Activated CD4-positive, alpha-beta memory T cell treated with anti-CD3 and anti-CD28 coated beads for 36 hours (primary cell): ENCODE measurements around the gene CSNK1A1L. TPM values are rescaled to one million over a fixed set of nuclear protein-coding genes. Genes with fewer than 3 reads are reported as not detected.

Experiments
- CTCF ChIA-PET: fragments of 350-600 bp; sonication (Branson Sonifier 250); formaldehyde crosslinking; loops from one replicate; lab custom pipeline; 2021; ENCODE audit warnings: antibody characterized with exemption, inconsistent platforms; lab: Charles Lee
- POLR2A ChIA-PET: fragments of 350-600 bp; sonication (Branson Sonifier 250); formaldehyde crosslinking; loops from one replicate; lab custom pipeline; 2021; ENCODE audit warnings: antibody characterized with exemption; lab: Charles Lee
- DNase-seq: peaks from one replicate; pipeline ENCODE4 v3.0.0-alpha.2; 2020
- H3K27ac Mint-ChIP-seq: one replicate; pipeline ENCODE4 v1.8.0; 2021; ENCODE audit warnings: mixed read lengths
- H3K27me3 Mint-ChIP-seq: one replicate; pipeline ENCODE4 v1.8.0; 2021; ENCODE audit warnings: mixed read lengths
- H3K36me3 Mint-ChIP-seq: one replicate; pipeline ENCODE4 v1.8.0; 2021; ENCODE audit warnings: mixed read lengths
- H3K4me1 Mint-ChIP-seq: one replicate; pipeline ENCODE4 v1.8.0; 2021; ENCODE audit warnings: low read depth, mixed read lengths
- H3K4me3 Mint-ChIP-seq: one replicate; pipeline ENCODE4 v1.8.0; 2021; ENCODE audit warnings: mild to moderate bottlenecking, mixed read lengths
- H3K9me3 Mint-ChIP-seq: one replicate; pipeline ENCODE4 v1.8.0; 2021; ENCODE audit warnings: mixed read lengths
- intact Hi-C: fragments of 100-400 bp; cut with micrococcal nuclease; formaldehyde crosslinking; loops from one replicate; pipeline ENCODE4 v1.15.1; 2023
- total RNA-seq, 2 experiments: library from RNA; stranded (reverse); gene quantifications; one replicate each; pipeline ENCODE4 v1.2.3, GENCODE V29; 2021

Gene CSNK1A1L
- total RNA-seq, 2 experiments from 2014 or later = not detected

DNA sequence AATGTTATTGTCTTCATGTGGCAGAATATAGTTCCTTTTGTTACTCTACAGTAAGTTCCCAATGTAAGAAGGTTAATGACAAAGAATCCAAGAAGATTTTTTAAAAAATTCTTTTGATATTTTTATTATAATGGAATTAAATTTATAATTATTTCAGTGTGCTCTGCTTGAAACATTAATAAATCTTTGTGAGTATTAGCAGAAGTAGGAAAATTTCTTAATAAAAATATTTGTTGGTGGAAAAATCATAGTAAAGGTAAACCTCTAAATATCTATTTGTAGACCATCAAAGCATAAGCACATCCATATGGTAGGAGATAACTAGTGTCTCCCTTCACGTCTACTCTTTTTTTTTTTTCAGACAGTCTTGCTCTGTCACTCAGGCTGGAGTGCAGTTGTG is 4.3 kb downstream of the CSNK1A1L start:
- no peaks in the 10 kb centered on the region for H3K27me3 Mint-ChIP-seq
- ChIA-PET POLR2A (no interaction called here), CTCF (no interaction called here)
- H3K4me3 Mint-ChIP-seq = no peak overlapping the region
- H3K9me3 Mint-ChIP-seq = no peaks in the 10 kb centered on the region
- H3K36me3 Mint-ChIP-seq = no peaks in the 10 kb centered on the region
- intact Hi-C loops = no loop called here
- H3K27ac Mint-ChIP-seq = no peak overlapping the region
- H3K4me1 Mint-ChIP-seq = peaks cover 8% of the 10 kb centered on the region
- DNase-seq = no peak

DNA sequence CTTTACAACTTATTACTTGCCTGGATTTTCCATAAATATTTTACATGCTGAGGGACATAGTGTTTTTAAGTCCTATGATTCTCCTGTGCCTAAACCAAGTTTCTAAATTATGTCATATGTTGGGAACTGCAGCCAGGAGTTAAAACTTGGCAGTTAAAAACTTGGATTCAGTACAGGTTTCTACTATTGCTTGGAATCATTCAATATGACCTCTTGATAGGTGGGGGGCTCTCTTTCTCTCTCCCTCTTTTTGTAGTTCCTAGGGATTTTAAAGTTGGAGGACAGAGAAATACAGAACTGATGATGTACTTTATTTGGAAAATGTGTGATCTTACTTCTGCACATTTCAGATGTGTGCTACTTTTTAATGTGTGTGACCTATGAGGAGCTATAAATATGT is 4.7 kb downstream of the CSNK1A1L start:
- Mint-ChIP-seq H3K9me3 (no peaks in the 10 kb centered on the region), H3K27ac (no peak overlapping the region), H3K4me3 (no peak overlapping the region), H3K36me3 (no peaks in the 10 kb centered on the region), H3K4me1 (peaks cover 8% of the 10 kb centered on the region), H3K27me3 (no peaks in the 10 kb centered on the region)
- POLR2A ChIA-PET = no interaction called here
- intact Hi-C loops = no loop called here
- CTCF ChIA-PET = no interaction called here
- no peak for DNase-seq

DNA sequence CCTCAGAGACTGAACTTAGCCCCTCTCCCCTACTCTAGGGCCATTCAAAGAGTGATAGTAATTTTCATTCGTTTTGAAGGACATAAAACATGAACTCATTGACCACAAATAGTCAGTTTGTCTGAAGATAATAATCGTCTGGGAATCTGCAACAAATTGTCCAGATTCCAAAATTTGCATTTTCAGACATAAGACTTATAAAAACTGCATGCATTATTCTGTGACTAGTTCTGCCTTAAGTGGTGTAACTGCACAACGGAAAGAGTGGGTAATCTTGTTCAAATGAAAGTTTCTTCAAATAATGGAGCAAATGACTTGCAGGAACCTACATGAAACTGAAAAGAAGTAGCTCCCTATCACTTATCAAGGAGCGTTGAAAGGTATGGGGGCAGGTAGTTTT is 8.4 kb downstream of the CSNK1A1L start:
- ChIA-PET POLR2A (no interaction called here), CTCF (no interaction called here)
- Mint-ChIP-seq H3K4me1 (peaks cover 8% of the 10 kb centered on the region), H3K9me3 (no peaks in the 10 kb centered on the region), H3K27ac (no peak overlapping the region), H3K4me3 (no peak overlapping the region), H3K27me3 (no peaks in the 10 kb centered on the region), H3K36me3 (no peaks in the 10 kb centered on the region)
- intact Hi-C loops = no loop called here
- no peak for DNase-seq

DNA sequence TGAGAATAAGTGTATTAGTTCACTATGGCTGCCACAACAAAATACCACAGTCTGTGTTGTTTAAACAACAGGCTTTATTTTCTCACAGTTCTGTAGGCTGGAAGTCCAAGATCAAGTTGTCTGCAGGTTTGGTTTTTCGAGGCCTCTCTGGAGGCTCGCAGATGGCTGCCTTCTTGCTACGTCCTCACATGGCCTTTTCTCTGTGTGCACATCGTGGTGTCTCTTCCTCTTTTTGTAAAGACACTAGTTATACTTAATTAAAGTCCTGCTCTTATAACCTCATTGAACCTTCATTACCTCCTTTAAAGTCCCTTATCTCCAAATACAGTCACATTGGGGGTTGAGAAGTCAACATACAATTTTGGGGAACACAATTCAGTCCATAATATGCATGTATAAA is 10.6 kb downstream of the CSNK1A1L start:
- H3K9me3 Mint-ChIP-seq = no peaks in the 10 kb centered on the region
- H3K27me3 Mint-ChIP-seq = no peaks in the 10 kb centered on the region
- no peak overlapping the region for H3K4me3 Mint-ChIP-seq
- ChIA-PET POLR2A (no interaction called here), CTCF (no interaction called here)
- no peak for DNase-seq
- H3K36me3 Mint-ChIP-seq = no peaks in the 10 kb centered on the region
- no peak overlapping the region for H3K27ac Mint-ChIP-seq
- H3K4me1 Mint-ChIP-seq = peaks cover 8% of the 10 kb centered on the region
- intact Hi-C loops = no loop called here

DNA sequence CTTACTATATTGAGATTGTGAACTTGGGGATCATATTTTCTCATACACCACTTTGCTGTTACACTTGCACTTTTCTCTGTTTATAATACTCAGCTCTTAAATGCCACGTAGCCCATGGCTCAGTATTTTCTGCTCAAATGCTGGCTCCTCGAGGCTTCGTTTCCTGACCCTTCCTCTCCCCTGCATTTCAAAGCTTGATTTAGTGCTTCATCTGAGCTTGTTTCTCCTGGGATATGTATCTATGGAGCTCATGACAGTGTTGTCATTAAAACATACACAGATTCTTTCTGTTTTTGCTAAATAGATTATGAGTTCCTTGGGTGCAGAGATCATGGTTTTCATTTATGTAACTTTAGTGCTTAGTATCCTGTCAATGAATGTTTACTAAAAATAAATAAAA is 11.4 kb downstream of the CSNK1A1L start:
- ChIA-PET POLR2A (no interaction called here), CTCF (no interaction called here)
- Mint-ChIP-seq H3K9me3 (no peaks in the 10 kb centered on the region), H3K4me3 (no peak overlapping the region), H3K27me3 (peaks cover 4% of the 10 kb centered on the region), H3K36me3 (no peaks in the 10 kb centered on the region), H3K4me1 (peaks cover 8% of the 10 kb centered on the region), H3K27ac (no peak overlapping the region)
- DNase-seq = no peak
- intact Hi-C loops = no loop called here

DNA sequence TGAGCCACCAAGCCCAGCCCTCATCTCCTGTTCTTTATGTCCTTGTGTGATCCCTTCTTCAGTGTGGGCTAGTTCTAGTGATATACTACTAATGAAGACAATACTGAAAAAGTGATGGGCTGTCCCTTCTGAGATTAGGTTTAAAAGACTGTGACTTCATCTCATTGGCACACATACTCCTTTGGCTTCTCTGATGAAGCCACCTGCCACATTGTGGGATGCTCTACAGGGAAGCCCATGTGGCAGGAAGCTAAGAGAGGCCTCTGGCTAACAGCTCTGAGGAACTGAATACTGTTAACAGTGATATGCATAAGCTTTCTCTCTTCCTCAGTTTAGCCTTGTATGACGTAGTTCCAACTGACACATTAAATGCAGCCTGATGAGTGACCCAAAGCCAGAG is 13.6 kb downstream of the CSNK1A1L start:
- H3K9me3 Mint-ChIP-seq = no peaks in the 10 kb centered on the region
- no peaks in the 10 kb centered on the region for H3K36me3 Mint-ChIP-seq
- no peaks in the 10 kb centered on the region for H3K4me1 Mint-ChIP-seq
- ChIA-PET POLR2A (no interaction called here), CTCF (no interaction called here)
- intact Hi-C loops = no loop called here
- DNase-seq = no peak
- H3K4me3 Mint-ChIP-seq = no peak overlapping the region
- no peak overlapping the region for H3K27ac Mint-ChIP-seq
- H3K27me3 Mint-ChIP-seq = peaks cover 4% of the 10 kb centered on the region

DNA sequence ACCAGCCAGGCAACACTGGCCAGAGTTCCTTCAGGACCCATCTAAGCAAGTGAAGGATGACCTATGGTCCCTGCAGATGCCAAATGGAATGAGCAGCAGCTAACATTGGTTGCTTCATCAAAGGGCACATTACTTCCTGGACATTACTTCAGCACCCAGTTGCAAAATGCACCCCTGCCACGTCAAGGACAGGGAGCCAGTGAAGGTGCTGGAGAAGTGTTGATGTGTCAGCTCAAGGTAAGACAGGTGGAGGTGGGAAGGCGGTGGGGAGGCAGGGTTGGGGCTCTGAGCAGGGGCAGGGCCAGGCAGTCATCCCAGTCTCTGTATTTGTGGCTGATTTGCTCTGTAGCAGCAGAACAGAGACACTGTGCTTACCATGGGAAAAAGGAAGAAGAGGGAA is 14.6 kb downstream of the CSNK1A1L start:
- Mint-ChIP-seq H3K4me1 (no peaks in the 10 kb centered on the region), H3K9me3 (no peaks in the 10 kb centered on the region), H3K27me3 (peaks cover 4% of the 10 kb centered on the region), H3K4me3 (no peak overlapping the region), H3K36me3 (no peaks in the 10 kb centered on the region), H3K27ac (no peak overlapping the region)
- intact Hi-C loops = no loop called here
- no peak for DNase-seq
- CTCF ChIA-PET = no interaction called here
- POLR2A ChIA-PET = no interaction called here

DNA sequence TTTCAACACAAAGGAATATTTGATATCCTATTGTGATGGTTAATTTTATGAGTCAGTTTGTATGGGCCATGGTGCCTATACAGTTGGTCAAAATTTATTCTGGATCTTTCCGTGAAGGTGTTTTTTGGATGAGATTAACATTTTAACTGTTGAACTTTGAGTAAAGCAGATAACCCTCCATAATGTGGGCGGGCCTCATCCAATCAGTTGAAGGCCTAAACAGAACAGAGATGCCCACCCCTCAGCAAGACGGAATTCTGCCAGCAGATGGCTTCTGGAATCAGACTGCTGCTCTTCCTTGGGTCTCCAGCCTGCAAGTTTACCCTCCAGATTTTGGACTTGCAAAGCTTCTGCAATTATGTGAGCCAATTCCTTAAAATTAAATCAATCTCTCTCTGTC is 16.0 kb downstream of the CSNK1A1L start:
- Mint-ChIP-seq H3K9me3 (no peaks in the 10 kb centered on the region), H3K4me1 (no peaks in the 10 kb centered on the region), H3K36me3 (no peaks in the 10 kb centered on the region), H3K27ac (no peak overlapping the region), H3K4me3 (no peak overlapping the region), H3K27me3 (peaks cover 4% of the 10 kb centered on the region)
- no peak for DNase-seq
- intact Hi-C loops = no loop called here
- CTCF ChIA-PET = no interaction called here
- POLR2A ChIA-PET = no interaction called here

DNA sequence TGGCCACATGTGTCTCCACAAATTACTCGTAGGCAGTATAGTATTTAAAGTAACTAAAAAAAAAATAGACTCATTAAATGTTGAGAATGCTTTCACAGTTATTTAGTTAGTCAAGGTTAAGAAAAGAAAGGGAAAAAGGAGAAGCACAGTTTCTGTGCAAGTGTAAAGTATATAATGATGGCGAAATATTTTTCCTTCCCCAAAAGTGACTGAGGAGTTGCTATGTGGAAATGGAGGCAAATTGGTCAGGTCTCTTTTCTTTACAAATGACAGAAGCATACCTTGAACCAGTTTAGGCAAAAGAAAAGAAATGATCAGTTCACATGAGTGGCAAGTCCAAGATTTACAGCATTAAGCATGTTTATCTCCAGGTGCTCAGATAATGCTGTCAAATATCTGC is 18.0 kb downstream of the CSNK1A1L start:
- Mint-ChIP-seq H3K4me1 (no peaks in the 10 kb centered on the region), H3K27me3 (peaks cover 4% of the 10 kb centered on the region), H3K36me3 (no peaks in the 10 kb centered on the region), H3K4me3 (no peak overlapping the region), H3K27ac (no peak overlapping the region), H3K9me3 (no peaks in the 10 kb centered on the region)
- ChIA-PET CTCF (no interaction called here), POLR2A (no interaction called here)
- intact Hi-C loops = no loop called here
- DNase-seq = no peak

DNA sequence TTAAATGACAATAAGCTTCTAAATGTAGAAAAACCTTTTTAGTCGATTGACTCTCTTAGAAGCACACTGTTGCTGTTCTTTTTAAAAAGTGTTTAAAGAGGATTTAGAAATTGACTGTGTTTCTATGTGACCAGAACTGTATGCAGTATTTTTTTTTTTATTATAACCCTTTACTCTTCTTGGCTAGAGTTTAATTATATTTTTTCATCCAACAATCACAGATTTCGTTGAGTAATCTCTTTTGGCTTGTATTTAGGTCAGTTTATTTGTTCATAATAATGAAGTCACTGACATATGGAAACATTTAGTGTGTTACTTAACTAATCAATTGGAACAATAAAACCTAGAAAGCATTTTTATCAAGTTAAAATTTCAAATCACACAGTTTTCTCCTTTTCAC is 19.9 kb downstream of the CSNK1A1L start:
- ChIA-PET CTCF (no interaction called here), POLR2A (no interaction called here)
- DNase-seq = no peak
- H3K27me3 Mint-ChIP-seq = peaks cover 6% of the 10 kb centered on the region
- H3K4me3 Mint-ChIP-seq = no peak overlapping the region
- H3K4me1 Mint-ChIP-seq = no peaks in the 10 kb centered on the region
- no peak overlapping the region for H3K27ac Mint-ChIP-seq
- intact Hi-C loops = no loop called here
- H3K36me3 Mint-ChIP-seq = no peaks in the 10 kb centered on the region
- H3K9me3 Mint-ChIP-seq = no peaks in the 10 kb centered on the region

DNA sequence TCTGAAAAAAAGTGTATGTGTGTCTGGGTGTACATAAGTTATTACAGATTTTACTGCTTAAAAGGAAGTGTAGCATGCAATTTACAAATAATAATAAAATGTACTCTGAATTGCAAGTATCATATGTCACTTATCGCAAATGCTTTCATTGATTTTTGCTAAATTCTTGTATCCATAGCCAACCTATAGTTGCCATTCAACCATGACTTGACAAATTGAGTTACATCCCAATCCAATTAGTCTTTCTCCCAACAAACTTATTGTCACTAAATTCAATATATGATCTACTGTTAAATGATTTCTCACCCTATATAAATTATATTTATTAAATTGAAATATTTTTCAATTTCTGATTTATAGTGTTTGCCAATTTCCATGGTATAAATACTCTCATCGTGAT is 28.6 kb downstream of the CSNK1A1L start:
- no peaks in the 10 kb centered on the region for H3K4me1 Mint-ChIP-seq
- ChIA-PET CTCF (no interaction called here), POLR2A (no interaction called here)
- no peak overlapping the region for H3K27ac Mint-ChIP-seq
- no peak for DNase-seq
- H3K36me3 Mint-ChIP-seq = no peaks in the 10 kb centered on the region
- peaks cover 2% of the 10 kb centered on the region for H3K27me3 Mint-ChIP-seq
- intact Hi-C loops = loop anchor here (10.0 kb wide), 2 partner anchors 528 to 1838 kb away; no protein-coding TSS in a partner anchor
- no peak overlapping the region for H3K4me3 Mint-ChIP-seq
- H3K9me3 Mint-ChIP-seq = no peaks in the 10 kb centered on the region

DNA sequence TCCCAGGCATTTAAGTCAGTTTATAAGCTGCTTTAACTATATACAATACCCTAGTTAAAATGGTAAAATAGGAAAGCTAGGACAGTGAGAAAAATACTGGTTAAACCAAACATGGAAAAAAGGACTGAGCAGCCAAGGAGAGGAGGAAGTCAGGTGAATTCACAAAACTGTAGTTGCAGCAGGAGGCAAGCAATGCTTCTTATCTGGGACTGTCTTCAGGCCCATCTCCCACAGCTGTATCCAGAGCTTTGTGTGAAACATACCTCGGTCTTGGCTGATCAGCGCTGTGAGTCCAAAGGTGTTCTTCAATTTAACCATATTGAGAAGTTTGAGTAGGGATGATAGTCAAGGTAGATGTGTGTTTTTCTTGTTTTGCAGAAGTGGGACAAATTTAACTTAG is 30.3 kb downstream of the CSNK1A1L start:
- Mint-ChIP-seq H3K4me3 (no peak overlapping the region), H3K36me3 (no peaks in the 10 kb centered on the region), H3K4me1 (no peaks in the 10 kb centered on the region), H3K9me3 (no peaks in the 10 kb centered on the region), H3K27ac (no peak overlapping the region), H3K27me3 (no peaks in the 10 kb centered on the region)
- intact Hi-C loops = loop anchor here (10.0 kb wide), 2 partner anchors 530 to 1840 kb away; no protein-coding TSS in a partner anchor
- ChIA-PET POLR2A (no interaction called here), CTCF (no interaction called here)
- DNase-seq = no peak

DNA sequence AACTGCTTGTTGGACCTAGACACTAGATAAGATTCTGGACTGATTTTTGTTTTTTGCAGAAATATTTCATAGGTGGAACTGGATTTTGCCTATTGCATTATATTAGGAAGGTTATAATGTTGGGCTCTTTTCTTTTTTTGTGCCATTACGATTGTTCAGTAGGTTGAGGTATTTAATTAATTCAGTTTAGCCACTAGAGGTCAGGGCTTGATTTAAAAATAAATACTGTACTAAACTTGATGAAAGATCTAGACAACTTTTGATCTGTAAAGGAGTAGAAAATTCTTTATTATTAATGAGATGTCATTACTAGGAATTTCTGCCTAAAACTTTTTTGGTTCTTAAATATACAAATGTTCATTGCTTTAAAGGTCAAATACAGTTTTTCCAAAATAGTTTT is 30.8 kb downstream of the CSNK1A1L start:
- POLR2A ChIA-PET = no interaction called here
- H3K4me3 Mint-ChIP-seq = no peak overlapping the region
- H3K27me3 Mint-ChIP-seq = no peaks in the 10 kb centered on the region
- DNase-seq = no peak
- no peaks in the 10 kb centered on the region for H3K36me3 Mint-ChIP-seq
- H3K9me3 Mint-ChIP-seq = no peaks in the 10 kb centered on the region
- H3K4me1 Mint-ChIP-seq = no peaks in the 10 kb centered on the region
- CTCF ChIA-PET = no interaction called here
- intact Hi-C loops = loop anchor here (10.0 kb wide), 2 partner anchors 530 to 1840 kb away; no protein-coding TSS in a partner anchor
- H3K27ac Mint-ChIP-seq = no peak overlapping the region
